Panc1 (cell line): ENCODE measurements around the gene ACP7. TPM values are rescaled to one million over a fixed set of nuclear protein-coding genes. Genes with fewer than 3 reads are reported as not detected.

Experiments used
- ATAC-seq: fragments of 200-7000 bp; cut with Tn5 transposase; 2 replicates; pipeline ENCODE4 v1.9.1; 2020; ENCODE audit warnings: mild to moderate bottlenecking, moderate library complexity
- BruUV-seq: library from RNA; stranded (reverse); fragments of 400-500 nt; replicated peaks from 2 replicates; lab custom pipeline; 2021; lab: Mats Ljungman, UMichigan
- CTCF ChIA-PET: fragments of 300-600 bp; sonication (Branson Sonifier 250); formaldehyde crosslinking; loops from one replicate; lab custom pipeline; 2022; ENCODE audit warnings: antibody characterized with exemption; lab: Charles Lee
- POLR2A ChIA-PET: fragments of 300-600 bp; sonication (Branson Sonifier 250); formaldehyde crosslinking; loops from one replicate; lab custom pipeline; 2022; ENCODE audit warnings: antibody characterized with exemption; lab: Charles Lee
- DNase-seq: peaks from one replicate; pipeline ENCODE4 v3.0.0-alpha.2; 2010; ENCODE audit warnings: low read depth, low spot score
- H3K27ac ChIP-seq: 2 replicates; pipeline ENCODE4 v1.5.1; 2011; ENCODE audit warnings: mild to moderate bottlenecking, low read length, inconsistent platforms
- H3K27me3 ChIP-seq: fragments of 200-500 bp; sonication (Bioruptor generic); 2 replicates; pipeline ENCODE4 v1.6.0; 2014; ENCODE audit warnings: low read length, inconsistent platforms; ENCODE audit not compliant: control insufficient read depth, insufficient read depth
- H3K36me3 ChIP-seq: fragments of 200-500 bp; sonication (Bioruptor generic); 2 replicates; pipeline ENCODE4 v1.5.1; 2014; ENCODE audit warnings: inconsistent platforms, mild to moderate bottlenecking, low read length, moderate library complexity; ENCODE audit not compliant: control insufficient read depth, insufficient read depth
- H3K4me1 ChIP-seq: 2 replicates; pipeline ENCODE4 v1.5.1; 2011; ENCODE audit warnings: inconsistent platforms, mild to moderate bottlenecking, low read length, moderate library complexity; ENCODE audit not compliant: control insufficient read depth, insufficient read depth
- H3K4me3 ChIP-seq, 2 experiments: 2 replicates each; pipeline ENCODE4 v1.5.1; 2011 to 2012; ENCODE audit warnings: low read depth in 2 of 2, low read length in 2 of 2, mild to moderate bottlenecking in 2 of 2, inconsistent platforms in 1 of 2, moderate library complexity in 1 of 2
- H3K9me3 ChIP-seq: fragments of 200-500 bp; sonication (Bioruptor generic); 2 replicates; pipeline ENCODE4 v1.5.1; 2014; ENCODE audit warnings: low read depth, mild to moderate bottlenecking, inconsistent platforms, low read length, moderate library complexity; ENCODE audit not compliant: control insufficient read depth, insufficient read depth
- CTCF ChIP-seq: fragments of 450-650 bp; IDR thresholded peaks from 2 replicates; pipeline ENCODE4 v1.5.1; 2017; ENCODE audit warnings: mild to moderate bottlenecking
- POLR2AphosphoS5 ChIP-seq: IDR thresholded peaks from 2 replicates; pipeline ENCODE4 v1.6.1; 2012; ENCODE audit warnings: mild to moderate bottlenecking, low read depth, low read length, moderate library complexity
- REST ChIP-seq, 2 experiments: IDR thresholded peaks; 2 replicates each; pipeline ENCODE4 v1.6.1; 2011 to 2012; ENCODE audit warnings: low read depth in 2 of 2, control low read depth in 1 of 2, low read length in 1 of 2, mild to moderate bottlenecking in 1 of 2, moderate library complexity in 1 of 2; ENCODE audit not compliant: insufficient read depth in 1 of 2
- SIN3A ChIP-seq: IDR thresholded peaks from 2 replicates; pipeline ENCODE4 v1.6.1; 2012; ENCODE audit warnings: low read depth, mild to moderate bottlenecking, low read length, moderate library complexity, borderline replicate concordance; ENCODE audit not compliant: insufficient read depth
- TCF7L2 ChIP-seq: IDR thresholded peaks from 2 replicates; pipeline ENCODE4 v1.6.1; 2011; ENCODE audit warnings: mild to moderate bottlenecking, low read depth, low read length, inconsistent platforms
- in situ Hi-C: cut with HindIII; loops from 2 replicates; pipeline ENCODE4 v1.10.0; 2016; ENCODE audit warnings: low sequenced_read_pairs, low pct_unique_long_range_greater_than_20kb
- intact Hi-C: fragments of 100-400 bp; cut with micrococcal nuclease; formaldehyde crosslinking; loops from one replicate; pipeline ENCODE4 v1.10.0; 2022; ENCODE audit not compliant: unreplicated experiment
- total RNA-seq: library from RNA; stranded (reverse); gene quantifications from one replicate; pipeline ENCODE4 v1.2.1, GENCODE V29; 2021; ENCODE audit not compliant: unreplicated experiment

ACP7 gene
- total RNA-seq, 1 experiment from 2014 or later, result 10.3 TPM

GRCh38 chr19:39146091-39146490 lies 61.9 kb downstream of the ACP7 start:
- Histone ChIP-seq H3K4me1 (peaks cover 21% of the 10 kb centered on the region), H3K4me3 (no peak overlapping the region), H3K27ac (no peak overlapping the region), H3K9me3 (no peaks in the 10 kb centered on the region), H3K36me3 (no peaks in the 10 kb centered on the region), H3K27me3 (no peaks in the 10 kb centered on the region)
- no peak for TF ChIP-seq TCF7L2
- TF ChIP-seq SIN3A, result no peak
- TF ChIP-seq REST (IDR thresholded peaks at IDR 0.05; ENCODE audit: insufficient read depth in 1 of 2, low read depth in 2 of 2, low read length in 1 of 2), result no peak
- no peak for TF ChIP-seq POLR2AphosphoS5
- TF ChIP-seq CTCF, result no peak
- CTCF ChIA-PET, result interaction anchor here (0.6 to 0.9 kb wide), 2 partner anchors 29 to 1019 kb away, joined by 6 to 10 read pairs; no protein-coding TSS in a partner anchor
- in situ Hi-C loops, result no loop called here
- POLR2A ChIA-PET, result interaction anchor here (0.6 to 0.7 kb wide), 2 partner anchors 18 to 104 kb away, joined by 3 to 16 read pairs; no protein-coding TSS in a partner anchor
- DNase-seq (no peak), ATAC-seq (no peak)
- intact Hi-C loops, result no loop called here
- BruUV-seq, result no TSS peak

- H3K27ac ChIP-seq, result no peak overlapping the region
- BruUV-seq, result TSS peak; percentile 8
- H3K4me3 ChIP-seq, result no peak overlapping the region
- in situ Hi-C loops, result no loop called here
- H3K27me3 ChIP-seq, result no peaks in the 10 kb centered on the region
- DNase-seq (no peak), ATAC-seq (no peak)
- peaks cover 21% of the 10 kb centered on the region for H3K4me1 ChIP-seq
- no peak for TF ChIP-seq SIN3A
- TF ChIP-seq TCF7L2, result no peak
- TF ChIP-seq REST (IDR thresholded peaks at IDR 0.05; ENCODE audit: insufficient read depth in 1 of 2, low read depth in 2 of 2, low read length in 1 of 2), result no peak
- no peak for TF ChIP-seq CTCF
- no peak for TF ChIP-seq POLR2AphosphoS5
- ChIA-PET POLR2A (interaction anchor here (0.7 kb wide), 2 partner anchors 105 to 128 kb away, joined by 4 to 16 read pairs; no protein-coding TSS in a partner anchor), CTCF (interaction anchor here (0.6 to 0.9 kb wide), 2 partner anchors 28 to 1018 kb away, joined by 6 to 10 read pairs; no protein-coding TSS in a partner anchor)
- no peaks in the 10 kb centered on the region for H3K36me3 ChIP-seq
- intact Hi-C loops, result no loop called here
- no peaks in the 10 kb centered on the region for H3K9me3 ChIP-seq
Measured at GRCh38 chr19:39146686-39147450, 62.7 kb downstream of the ACP7 start.
